SH-SY5Y (cell line): ENCODE results near the gene MAPT.

Source experiments
- GATA2 ChIP-seq: IDR thresholded peaks from 2 replicates; pipeline ENCODE4 v1.6.1; 2011; ENCODE audit warnings: mild to moderate bottlenecking, low read depth, low read length
- GATA3 ChIP-seq: IDR thresholded peaks from 2 replicates; pipeline ENCODE4 v1.6.1; 2011; ENCODE audit warnings: low read depth, mild to moderate bottlenecking, low read length, moderate library complexity

The MAPT gene

GRCh38 chr17:45960311-45960710 is 66.0 kb downstream of the MAPT start:
- no peak for TF ChIP-seq GATA2
- TF ChIP-seq GATA3 = no peak

DNA sequence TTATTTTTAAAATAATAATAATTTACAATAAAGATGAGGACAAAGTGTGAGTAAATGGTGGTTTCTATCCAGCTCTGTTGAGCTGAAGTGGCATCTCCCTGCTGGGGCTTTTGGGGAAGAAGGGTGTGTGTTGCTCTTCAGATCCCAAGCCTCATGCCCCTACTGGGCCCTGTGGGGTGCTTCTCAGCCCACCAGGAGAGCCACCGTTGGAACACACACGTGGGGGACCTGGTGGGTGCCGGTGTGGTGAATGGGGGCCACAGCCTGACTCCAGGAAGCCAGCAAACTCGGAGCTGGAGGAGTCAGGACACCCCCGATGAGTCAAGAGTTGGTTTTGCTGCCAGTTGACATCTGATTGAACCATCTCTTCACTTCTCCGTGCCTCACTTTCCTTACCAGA is 66.9 kb downstream of the MAPT start:
- no peak for TF ChIP-seq GATA3
- TF ChIP-seq GATA2 = no peak

GRCh38 chr17:45962221-45962972 is 68.0 kb downstream of the MAPT start:
- TF ChIP-seq GATA2 = no peak
- TF ChIP-seq GATA3 = no peak

DNA sequence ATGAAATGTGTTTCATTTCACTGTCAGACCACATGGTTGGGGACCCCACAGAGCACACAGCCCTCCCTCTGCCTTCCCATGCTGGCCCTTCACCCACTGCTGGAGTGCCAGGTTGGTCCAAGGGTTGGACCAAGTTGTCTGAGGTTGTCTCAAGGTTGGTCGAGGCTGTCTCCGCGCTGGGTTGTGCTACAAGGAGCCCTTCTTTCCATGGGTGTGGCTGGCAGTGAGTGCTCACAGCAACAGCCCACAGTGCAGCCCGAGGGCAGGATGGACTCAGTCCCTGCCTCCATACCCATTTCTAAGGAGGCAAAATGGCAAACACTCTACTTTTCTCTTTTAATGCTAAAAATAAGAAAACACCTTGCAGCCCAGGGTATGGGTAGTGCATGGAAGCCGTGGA is 68.9 kb downstream of the MAPT start:
- TF ChIP-seq GATA3 (no peak), GATA2 (no peak)

DNA sequence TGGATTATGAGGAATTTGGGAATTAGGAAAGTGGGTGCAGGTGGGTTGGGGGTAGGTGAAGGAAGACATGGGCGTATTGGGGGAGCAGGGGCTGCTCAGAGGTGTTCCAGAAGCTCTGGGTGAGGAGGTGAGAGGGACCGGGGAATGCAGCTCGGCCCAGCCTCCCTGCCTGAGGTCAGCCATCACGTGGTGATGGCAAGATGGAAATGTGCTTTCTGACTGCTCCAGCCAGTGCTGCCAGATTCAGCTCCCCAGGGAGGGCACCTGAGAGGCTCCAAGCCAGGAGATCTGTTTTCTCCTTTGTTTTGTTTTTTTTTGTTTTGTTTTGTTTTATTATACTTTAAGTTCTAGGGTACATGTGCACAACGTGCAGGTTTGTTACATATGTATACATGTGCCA is 69.5 kb downstream of the MAPT start:
- TF ChIP-seq GATA3 = no peak
- TF ChIP-seq GATA2 = no peak

DNA sequence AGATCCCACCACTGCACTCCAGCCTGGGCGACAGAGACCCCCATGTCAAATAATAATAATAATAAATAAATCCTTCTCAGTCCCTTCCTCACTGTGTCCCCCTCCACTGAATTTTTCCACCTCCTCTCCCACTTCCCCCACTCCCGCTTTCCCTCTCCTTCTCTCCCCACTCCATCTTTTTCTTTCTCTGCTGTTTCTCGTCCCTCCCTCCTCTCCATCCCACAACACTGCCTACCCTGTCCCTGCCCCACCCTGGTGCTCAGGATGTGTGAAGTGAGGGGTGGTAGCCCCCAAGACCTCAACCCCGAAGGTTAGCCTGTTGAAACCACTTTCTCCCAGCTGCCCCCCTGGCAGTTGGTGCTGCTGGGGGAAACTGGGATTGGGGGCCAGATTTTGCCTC is 70.3 kb downstream of the MAPT start:
- TF ChIP-seq GATA3 = no peak

DNA sequence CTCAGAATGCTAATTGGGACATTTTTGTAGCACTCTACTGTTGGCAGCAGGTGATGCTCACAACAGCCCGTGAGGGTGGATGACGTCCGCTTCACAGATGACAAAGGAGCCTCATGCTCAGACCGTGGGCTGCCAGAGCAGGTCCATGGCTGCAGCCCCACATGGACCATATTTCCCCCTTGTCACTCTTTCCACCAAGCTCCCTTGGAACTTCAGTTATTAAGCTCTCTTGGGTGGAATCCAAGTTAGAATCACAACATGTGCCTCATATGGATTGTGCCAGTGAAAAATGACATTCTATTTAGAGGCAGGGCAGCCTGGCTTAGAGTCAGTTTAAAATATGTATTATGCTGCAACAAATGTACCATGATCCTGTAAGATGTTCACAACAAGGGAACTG is 71.5 kb downstream of the MAPT start:
- TF ChIP-seq GATA2 = no peak
- no peak for TF ChIP-seq GATA3

DNA sequence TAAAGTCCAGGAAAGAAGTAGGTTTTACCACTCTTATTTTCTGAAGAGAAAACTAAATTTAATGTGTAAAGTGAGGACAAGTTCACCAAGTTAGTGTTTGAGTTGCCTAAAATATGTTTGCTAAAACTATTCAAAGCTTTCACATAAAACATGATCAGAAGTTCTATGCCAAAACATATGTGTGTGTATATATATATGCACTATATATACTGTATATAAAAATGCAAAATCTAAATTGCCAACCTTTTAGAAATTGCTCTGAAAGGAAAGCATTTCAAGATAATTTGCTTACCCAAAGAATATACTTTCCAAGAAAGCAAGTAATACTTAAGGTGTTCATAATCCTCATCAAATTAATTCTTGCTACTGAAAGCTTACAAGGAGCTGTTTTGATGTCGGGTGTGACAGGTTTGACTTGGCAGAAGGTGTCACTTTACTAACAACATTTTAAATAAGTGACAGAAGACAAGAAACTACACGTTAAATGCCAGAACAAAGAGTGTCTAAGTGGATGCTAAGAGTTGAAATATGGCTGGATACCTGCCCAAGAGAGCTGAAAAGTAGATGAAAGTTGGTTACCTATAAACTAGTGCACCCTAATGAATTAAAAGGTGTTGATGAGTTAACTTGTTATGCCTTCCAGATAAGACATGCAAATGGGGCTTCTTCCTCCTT is 72.4 kb downstream of the MAPT start:
- TF ChIP-seq GATA3 (no peak), GATA2 (no peak)

DNA sequence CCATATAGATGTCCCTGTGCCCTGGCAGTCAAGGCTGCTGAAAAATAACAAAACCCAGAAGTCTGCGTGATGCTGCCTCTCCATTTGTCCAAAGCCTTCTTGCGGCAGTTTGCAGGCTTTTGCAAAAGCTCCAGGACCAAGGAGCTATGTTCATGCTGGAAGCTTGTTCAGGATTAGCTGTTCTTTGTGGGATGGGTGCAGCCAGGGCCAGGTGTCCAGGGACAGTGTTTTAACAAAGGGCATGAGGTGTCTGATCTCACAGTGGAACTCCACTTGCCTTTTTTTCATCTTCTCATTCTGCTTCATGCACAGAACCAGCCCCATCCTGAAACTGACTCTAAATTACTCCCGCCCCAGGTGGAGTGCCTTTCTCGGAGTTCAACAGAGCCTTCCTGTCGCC is 73.0 kb downstream of the MAPT start:
- TF ChIP-seq GATA3 = no peak
- no peak for TF ChIP-seq GATA2

DNA sequence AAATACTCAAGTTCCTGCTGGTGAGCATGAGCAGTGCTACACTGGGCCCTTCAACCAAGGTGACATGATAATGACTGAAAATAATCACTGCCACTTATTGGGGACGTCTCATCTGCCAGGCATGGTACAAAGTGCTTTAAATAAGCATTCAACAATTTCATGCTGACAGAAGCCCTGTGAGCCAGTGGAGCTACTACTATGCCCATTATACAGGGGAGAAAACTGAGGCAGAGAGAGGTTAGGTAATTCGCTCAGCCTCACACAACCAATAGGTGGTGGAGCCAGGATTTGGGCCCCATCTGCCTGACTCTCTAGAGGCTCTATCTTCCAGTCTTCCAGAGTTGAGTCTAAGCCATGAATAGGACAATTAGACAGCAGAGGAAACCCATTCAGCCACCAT is 74.4 kb downstream of the MAPT start:
- TF ChIP-seq GATA3 = no peak
- no peak for TF ChIP-seq GATA2

GRCh38 chr17:45969726-45970125 is 75.4 kb downstream of the MAPT start:
- TF ChIP-seq GATA2 = no peak
- no peak for TF ChIP-seq GATA3

GRCh38 chr17:45970659-45971058 is 76.3 kb downstream of the MAPT start:
- TF ChIP-seq GATA2 (no peak), GATA3 (no peak)

GRCh38 chr17:45971698-45972141 is 77.4 kb downstream of the MAPT start:
- no peak for TF ChIP-seq GATA3
- TF ChIP-seq GATA2 = no peak

DNA sequence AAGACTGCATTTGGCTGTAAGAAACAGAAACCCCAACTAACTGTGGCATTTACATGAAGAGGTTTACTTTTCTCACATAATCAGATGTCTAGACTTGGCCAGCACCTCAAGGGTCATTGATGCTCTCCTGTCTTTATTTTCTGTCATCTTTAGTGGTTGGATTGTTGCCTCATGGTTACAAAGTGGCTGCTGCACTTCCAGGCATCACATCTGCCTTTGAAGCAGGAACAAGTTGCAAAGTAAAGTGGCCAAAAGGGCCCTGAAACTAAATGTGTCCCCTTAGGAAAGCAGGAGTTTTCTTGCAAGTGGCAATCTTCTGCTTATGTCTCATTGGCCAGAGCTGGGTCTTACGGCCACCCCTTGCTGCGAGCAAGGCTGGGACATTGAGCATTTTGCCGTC is 78.2 kb downstream of the MAPT start:
- no peak for TF ChIP-seq GATA3
- TF ChIP-seq GATA2 = no peak

DNA sequence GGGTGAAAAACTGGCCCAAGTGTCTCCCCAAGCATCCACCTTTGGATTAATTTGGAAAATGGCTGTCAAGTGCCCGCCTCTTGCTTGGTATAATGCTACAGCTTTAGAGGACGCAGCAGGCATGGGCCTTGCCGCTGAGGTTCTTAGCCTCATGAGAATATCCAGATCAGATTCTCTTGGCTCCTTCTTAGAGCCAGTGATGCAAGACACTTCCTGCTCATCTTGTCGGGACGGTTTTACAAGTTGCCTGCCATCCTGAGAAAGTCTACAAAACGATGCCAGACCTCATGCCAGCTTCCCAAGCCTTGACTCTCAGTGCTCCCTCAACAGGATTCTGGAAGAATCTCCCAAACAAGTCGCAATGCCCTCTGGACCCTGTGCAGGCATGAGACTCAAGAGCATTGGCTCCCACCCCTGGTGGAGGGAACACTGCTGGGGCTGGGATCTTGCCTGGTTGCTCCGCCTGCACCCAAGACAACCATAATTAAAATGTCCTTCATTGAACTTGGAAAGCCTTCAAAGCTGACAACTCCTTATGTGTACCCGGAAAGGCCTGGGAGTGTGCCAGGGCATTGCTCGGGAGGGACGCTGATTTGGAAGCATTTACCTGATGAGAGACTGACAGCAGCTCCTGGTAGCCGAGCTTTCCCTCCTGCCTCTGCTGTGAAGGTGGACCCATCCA is 78.9 kb downstream of the MAPT start:
- TF ChIP-seq GATA2 = no peak
- no peak for TF ChIP-seq GATA3
